Osteoblast (primary cell): ENCODE data around the gene TDRD7. TPM values are rescaled to one million over a fixed set of nuclear protein-coding genes. Genes with fewer than 3 reads are reported as not detected.

Source experiments
- DNase-seq: peaks from one replicate; pipeline ENCODE4 v3.0.0; 2011; ENCODE audit warnings: low spot score, mixed read lengths; ENCODE audit not compliant: insufficient read length; ENCODE audit errors: missing footprints
- H2AFZ ChIP-seq: 2 replicates; pipeline ENCODE4 v1.6.0; 2011; ENCODE audit warnings: mild to moderate bottlenecking, low read length
- H3K27ac ChIP-seq: 2 replicates; pipeline ENCODE4 v1.5.1; 2011; ENCODE audit warnings: mild to moderate bottlenecking, low read depth, low read length, moderate library complexity
- H3K27me3 ChIP-seq: 2 replicates; pipeline ENCODE4 v1.6.0; 2012; ENCODE audit warnings: mild to moderate bottlenecking, control low read depth, inconsistent platforms, low read length, moderate library complexity; ENCODE audit not compliant: insufficient read depth
- H3K36me3 ChIP-seq: 2 replicates; pipeline ENCODE4 v1.5.1; 2011; ENCODE audit warnings: mild to moderate bottlenecking, low read length, control low read depth, moderate library complexity; ENCODE audit not compliant: insufficient read depth
- H3K4me1 ChIP-seq: 2 replicates; pipeline ENCODE4 v1.5.1; 2011; ENCODE audit warnings: mild to moderate bottlenecking, low read length, control low read depth, moderate library complexity; ENCODE audit not compliant: insufficient read depth
- H3K4me2 ChIP-seq: 2 replicates; pipeline ENCODE4 v1.6.0; 2011; ENCODE audit warnings: mild to moderate bottlenecking, low read length; ENCODE audit not compliant: insufficient read depth
- H3K4me3 ChIP-seq: fragments of 200-600 bp; sonication (generic); 3 replicates; pipeline ENCODE4 v1.5.1; 2012; ENCODE audit warnings: mild to moderate bottlenecking, low read length, inconsistent platforms; ENCODE audit not compliant: insufficient read depth
- H3K79me2 ChIP-seq: 2 replicates; pipeline ENCODE4 v1.6.0; 2012; ENCODE audit warnings: mild to moderate bottlenecking, low read length, control low read depth, inconsistent platforms; ENCODE audit not compliant: insufficient read depth
- H3K9me3 ChIP-seq: 2 replicates; pipeline ENCODE4 v1.5.1; 2011; ENCODE audit warnings: low read depth, low read length, control low read depth
- H4K20me1 ChIP-seq: 2 replicates; pipeline ENCODE4 v1.6.0; 2012; ENCODE audit warnings: mild to moderate bottlenecking, low read length, control low read depth; ENCODE audit not compliant: insufficient read depth
- CTCF ChIP-seq: IDR thresholded peaks from 2 replicates; pipeline ENCODE4 v1.5.1; 2011; ENCODE audit warnings: mild to moderate bottlenecking, low read depth, low read length, moderate library complexity; ENCODE audit errors: extremely low read depth
- total RNA-seq: library from RNA; depleted of rRNA; stranded (reverse); fragments of >200 nt; gene quantifications from 2 replicates; pipeline ENCODE4 v1.2.3, GENCODE V29; 2012

The TDRD7 gene
- total RNA-seq, 1 donor: 8.0 TPM

- no peak overlapping the region for H3K27ac ChIP-seq
- H3K9me3 ChIP-seq: no peaks in the 10 kb centered on the region
- H3K4me2 ChIP-seq: no peak overlapping the region
- DNase-seq: no peak
- H2AFZ ChIP-seq: no peak overlapping the region
- no peak for TF ChIP-seq CTCF
- H3K27me3 ChIP-seq: peaks cover 43% of the 10 kb centered on the region
- H3K4me3 ChIP-seq: no peak overlapping the region
- H3K79me2 ChIP-seq: no peaks in the 10 kb centered on the region
- no peaks in the 10 kb centered on the region for H3K4me1 ChIP-seq
- H3K36me3 ChIP-seq: no peaks in the 10 kb centered on the region
- peaks cover 3% of the 10 kb centered on the region for H4K20me1 ChIP-seq
Measured at GRCh38 chr9:97507428-97507984, 95.6 kb downstream of the TDRD7 start.

GRCh38 chr9:97508852-97509251 lies 97.0 kb downstream of the TDRD7 start:
- no peaks in the 10 kb centered on the region for H3K36me3 ChIP-seq
- no peak for DNase-seq
- no peak overlapping the region for H3K4me3 ChIP-seq
- H3K27me3 ChIP-seq: peaks cover 30% of the 10 kb centered on the region
- H3K4me2 ChIP-seq: no peak overlapping the region
- no peaks in the 10 kb centered on the region for H3K79me2 ChIP-seq
- no peak overlapping the region for H3K27ac ChIP-seq
- no peak for TF ChIP-seq CTCF
- H3K9me3 ChIP-seq: no peaks in the 10 kb centered on the region
- H4K20me1 ChIP-seq: peaks cover 1% of the 10 kb centered on the region
- H2AFZ ChIP-seq: no peak overlapping the region
- no peaks in the 10 kb centered on the region for H3K4me1 ChIP-seq

- H2AFZ ChIP-seq: no peak overlapping the region
- no peak overlapping the region for H3K4me2 ChIP-seq
- no peak for TF ChIP-seq CTCF
Measured at GRCh38 chr9:97510797-97511654, 99.1 kb downstream of the TDRD7 start.

More at GRCh38 chr9:97510797-97511654, 99.1 kb downstream of the TDRD7 start:
- H3K4me1 ChIP-seq: no peaks in the 10 kb centered on the region
- peaks cover 10% of the 10 kb centered on the region for H3K27me3 ChIP-seq
- DNase-seq: peak; percentile 30
- no peak overlapping the region for H3K27ac ChIP-seq
- H3K9me3 ChIP-seq: no peaks in the 10 kb centered on the region
- H4K20me1 ChIP-seq: no peaks in the 10 kb centered on the region
- H3K4me3 ChIP-seq: no peak overlapping the region
- no peaks in the 10 kb centered on the region for H3K79me2 ChIP-seq
- no peaks in the 10 kb centered on the region for H3K36me3 ChIP-seq
